Measurements from ENCODE around the gene BHLHE40.

GRCh38 chr3:4980229-4981203 lies 1.3 kb downstream of the BHLHE40 start:
- TF ChIP-seq YY1 (IDR thresholded peaks at IDR 0.05; ENCODE audit: insufficient read depth, insufficient read length): no peak
- TF ChIP-seq ZNF274 (IDR thresholded peaks at IDR 0.05; ENCODE audit: low read depth, low read length): no peak
- TF ChIP-seq SUZ12 (IDR thresholded peaks at IDR 0.05; ENCODE audit: extremely low read depth, insufficient read depth, insufficient read length): no peak
